ENCODE results near the gene MEN1. TPM values are rescaled to one million over a fixed set of nuclear protein-coding genes. Genes with fewer than 3 reads are reported as not detected.

The MEN1 gene
- polyA plus RNA-seq, 3 donors: 9.4 to 26.2 (median 10.0) TPM

- H3K27ac Mint-ChIP-seq: no peak overlapping the region
- H3K4me2 ChIP-seq (replicated peaks; ENCODE audit: extremely low read depth, low read length, poor library complexity, severe bottlenecking): no peak overlapping the region
- peaks cover 2 to 3% (median 3%) of the 10 kb centered on the region in 3 donors for H3K27me3 Mint-ChIP-seq (ENCODE audit: low read depth in 3 of 3)
- H3K9ac ChIP-seq (ENCODE audit: insufficient read depth, low read length, poor library complexity, severe bottlenecking): no peak overlapping the region
- intact Hi-C loops (cut with micrococcal nuclease): no loop called here
- H3K79me2 ChIP-seq (ENCODE audit: insufficient read depth, low read length): no peaks in the 10 kb centered on the region
- H3K4me1 Mint-ChIP-seq: peaks cover 3% of the 10 kb centered on the region
- H3K4me3 Mint-ChIP-seq: no peak overlapping the region
- H3K4me1 ChIP-seq (ENCODE audit: control insufficient read depth in 1 of 2, insufficient read depth in 2 of 2, low read length in 2 of 2): no peaks in the 10 kb centered on the region
- 95% methylated on average over 24 of the region's 29 CpGs for WGBS (ENCODE audit: insufficient coverage)
- no peaks in the 10 kb centered on the region for H3K27me3 ChIP-seq (ENCODE audit: control insufficient read depth in 2 of 2, insufficient read depth in 2 of 2, low read length in 2 of 2)
- no peak overlapping the region for H3K4me3 ChIP-seq (replicated peaks in 1 of 3; ENCODE audit: low read depth in 2 of 3, low read length in 3 of 3)
- H4K20me1 ChIP-seq (ENCODE audit: insufficient read depth, low read length): no peaks in the 10 kb centered on the region
- no peaks in the 10 kb centered on the region for H3K36me3 Mint-ChIP-seq
- TF ChIP-seq, protein P1, sequence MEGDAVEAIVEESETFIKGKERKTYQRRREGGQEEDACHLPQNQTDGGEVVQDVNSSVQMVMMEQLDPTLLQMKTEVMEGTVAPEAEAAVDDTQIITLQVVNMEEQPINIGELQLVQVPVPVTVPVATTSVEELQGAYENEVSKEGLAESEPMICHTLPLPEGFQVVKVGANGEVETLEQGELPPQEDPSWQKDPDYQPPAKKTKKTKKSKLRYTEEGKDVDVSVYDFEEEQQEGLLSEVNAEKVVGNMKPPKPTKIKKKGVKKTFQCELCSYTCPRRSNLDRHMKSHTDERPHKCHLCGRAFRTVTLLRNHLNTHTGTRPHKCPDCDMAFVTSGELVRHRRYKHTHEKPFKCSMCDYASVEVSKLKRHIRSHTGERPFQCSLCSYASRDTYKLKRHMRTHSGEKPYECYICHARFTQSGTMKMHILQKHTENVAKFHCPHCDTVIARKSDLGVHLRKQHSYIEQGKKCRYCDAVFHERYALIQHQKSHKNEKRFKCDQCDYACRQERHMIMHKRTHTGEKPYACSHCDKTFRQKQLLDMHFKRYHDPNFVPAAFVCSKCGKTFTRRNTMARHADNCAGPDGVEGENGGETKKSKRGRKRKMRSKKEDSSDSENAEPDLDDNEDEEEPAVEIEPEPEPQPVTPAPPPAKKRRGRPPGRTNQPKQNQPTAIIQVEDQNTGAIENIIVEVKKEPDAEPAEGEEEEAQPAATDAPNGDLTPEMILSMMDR (IDR thresholded peaks at IDR 0.05): no peak
- no peak overlapping the region for H3K27ac ChIP-seq (ENCODE audit: low read depth in 1 of 2, low read length in 2 of 2)
- H2AFZ ChIP-seq (ENCODE audit: insufficient read depth, low read depth, low read length, poor library complexity, severe bottlenecking): no peak overlapping the region
- no peaks in the 10 kb centered on the region for H3K36me3 ChIP-seq (replicated peaks in 1 of 2; ENCODE audit: control insufficient read depth in 1 of 2, insufficient read depth in 2 of 2, low read length in 2 of 2)
- no peaks in the 10 kb centered on the region for H3K9me3 ChIP-seq (replicated peaks in 1 of 2; ENCODE audit: control insufficient read depth in 1 of 2, insufficient read depth in 1 of 2, low read length in 2 of 2)
- no peaks in the 10 kb centered on the region for H3K9me3 Mint-ChIP-seq
- no peak for DNase-seq
These were observed 24.6 kb upstream of the MEN1 start for GRCh38 chr11:64834723-64835615.

GRCh38 chr11:64834031-64834722 lies 23.8 kb upstream of the MEN1 start:
- no peaks in the 10 kb centered on the region for H3K27me3 ChIP-seq (ENCODE audit: control insufficient read depth in 2 of 2, insufficient read depth in 2 of 2, low read length in 2 of 2)
- no peaks in the 10 kb centered on the region for H3K79me2 ChIP-seq (ENCODE audit: insufficient read depth, low read length)
- no peak overlapping the region for H2AFZ ChIP-seq (ENCODE audit: insufficient read depth, low read depth, low read length, poor library complexity, severe bottlenecking)
- H3K9ac ChIP-seq (ENCODE audit: insufficient read depth, low read length, poor library complexity, severe bottlenecking): no peak overlapping the region
- H3K9me3 Mint-ChIP-seq: no peaks in the 10 kb centered on the region
- no peaks in the 10 kb centered on the region for H3K36me3 Mint-ChIP-seq
- intact Hi-C loops (cut with micrococcal nuclease): no loop called here
- H3K27ac ChIP-seq (ENCODE audit: low read depth in 1 of 2, low read length in 2 of 2): no peak overlapping the region
- no peak overlapping the region for H3K4me3 ChIP-seq (replicated peaks in 1 of 3; ENCODE audit: low read depth in 2 of 3, low read length in 3 of 3)
- H3K4me1 Mint-ChIP-seq: peaks cover 3% of the 10 kb centered on the region
- WGBS (ENCODE audit: insufficient coverage): 97% methylated on average over 22 of the region's 25 CpGs
- H3K9me3 ChIP-seq (replicated peaks in 1 of 2; ENCODE audit: control insufficient read depth in 1 of 2, insufficient read depth in 1 of 2, low read length in 2 of 2): no peaks in the 10 kb centered on the region
- peaks cover 2 to 3% (median 3%) of the 10 kb centered on the region in 3 donors for H3K27me3 Mint-ChIP-seq (ENCODE audit: low read depth in 3 of 3)
- H3K36me3 ChIP-seq (replicated peaks in 1 of 2; ENCODE audit: control insufficient read depth in 1 of 2, insufficient read depth in 2 of 2, low read length in 2 of 2): no peaks in the 10 kb centered on the region
- H3K4me3 Mint-ChIP-seq: no peak overlapping the region
- no peak for DNase-seq
- no peaks in the 10 kb centered on the region for H4K20me1 ChIP-seq (ENCODE audit: insufficient read depth, low read length)
- TF ChIP-seq, protein P1 (IDR thresholded peaks at IDR 0.05): no peak
- no peaks in the 10 kb centered on the region for H3K4me1 ChIP-seq (ENCODE audit: control insufficient read depth in 1 of 2, insufficient read depth in 2 of 2, low read length in 2 of 2)
- no peak overlapping the region for H3K27ac Mint-ChIP-seq
- H3K4me2 ChIP-seq (replicated peaks; ENCODE audit: extremely low read depth, low read length, poor library complexity, severe bottlenecking): no peak overlapping the region
